Loucy (cell line): ENCODE results near the gene SLC8A2.
A peak's percentile ranks its signal among the peaks of the same experiment; 100 is the strongest.
"Not testable (repeated sequence)": the region's sequence is repeated elsewhere in the genome, so short reads cannot be mapped to it uniquely, and the experiment has no call there.

Experiments
- H2AFZ ChIP-seq: fragments of 200-600 bp; sonication (generic); 2 replicates; pipeline ENCODE4 v1.6.0; 2016; ENCODE audit warnings: antibody characterized with exemption, mild to moderate bottlenecking, low read length, moderate library complexity
- H3F3A ChIP-seq: fragments of 200-600 bp; 2 replicates; pipeline ENCODE4 v1.6.0; 2016; ENCODE audit warnings: antibody characterized with exemption, low read depth, mild to moderate bottlenecking
- H3K27me3 ChIP-seq: fragments of 200-600 bp; sonication (generic); 2 replicates; pipeline ENCODE4 v1.6.1; 2014; ENCODE audit warnings: low read length, mild to moderate bottlenecking; ENCODE audit not compliant: insufficient read depth, poor library complexity, severe bottlenecking
- H3K36me3 ChIP-seq: fragments of 200-600 bp; sonication (generic); 2 replicates; pipeline ENCODE4 v1.6.1; 2016; ENCODE audit warnings: low read length; ENCODE audit not compliant: insufficient read depth
- H3K4me1 ChIP-seq: fragments of 200-600 bp; sonication (generic); 2 replicates; pipeline ENCODE4 v1.5.1; 2014; ENCODE audit warnings: low read length, mild to moderate bottlenecking; ENCODE audit not compliant: insufficient read depth, poor library complexity, severe bottlenecking
- H3K4me2 ChIP-seq: fragments of 200-600 bp; sonication (generic); 2 replicates; pipeline ENCODE4 v1.6.0; 2014; ENCODE audit warnings: antibody characterized with exemption, low read length, low read depth, mild to moderate bottlenecking; ENCODE audit not compliant: poor library complexity, severe bottlenecking
- H3K4me3 ChIP-seq: fragments of 200-600 bp; sonication (generic); 2 replicates; pipeline ENCODE4 v1.5.1; 2014; ENCODE audit warnings: low read length, mild to moderate bottlenecking, mixed read lengths; ENCODE audit not compliant: poor library complexity, severe bottlenecking
- H3K79me2 ChIP-seq: fragments of 200-600 bp; sonication (generic); 2 replicates; pipeline ENCODE4 v1.6.1; 2014; ENCODE audit warnings: low read length; ENCODE audit not compliant: insufficient read depth
- H3K9ac ChIP-seq: fragments of 200-600 bp; sonication (generic); 2 replicates; pipeline ENCODE4 v1.6.0; 2014; ENCODE audit warnings: mild to moderate bottlenecking, low read depth, low read length, moderate library complexity; ENCODE audit not compliant: poor library complexity, severe bottlenecking
- H3K9me2 ChIP-seq: fragments of 200-600 bp; sonication (generic); replicated peaks from 2 replicates; pipeline ENCODE4 v1.6.1; 2016; ENCODE audit warnings: low read depth, low read length, mixed read lengths
- H3K9me3 ChIP-seq: fragments of 200-600 bp; sonication (generic); 2 replicates; pipeline ENCODE4 v1.6.1; 2014; ENCODE audit warnings: mild to moderate bottlenecking, antibody characterized with exemption, low read length, low read depth; ENCODE audit not compliant: insufficient read depth
- H4K20me1 ChIP-seq: fragments of 200-600 bp; sonication (generic); 2 replicates; pipeline ENCODE4 v1.6.0; 2014; ENCODE audit warnings: antibody characterized with exemption, low read length, mild to moderate bottlenecking; ENCODE audit not compliant: insufficient read depth, poor library complexity, severe bottlenecking
- EZH2phosphoT487 ChIP-seq: fragments of 200-600 bp; IDR thresholded peaks from 2 replicates; pipeline ENCODE4 v1.6.1; 2018; ENCODE audit warnings: antibody characterized with exemption, mild to moderate bottlenecking, moderate library complexity, borderline replicate concordance
- TF ChIP-seq, protein P1 (sequence below): fragments of 200-600 bp; sonication (generic); conservative IDR thresholded peaks from 2 replicates; pipeline ENCODE4 v1.5.1; 2014; ENCODE audit warnings: mild to moderate bottlenecking, antibody characterized with exemption, low read length

The SLC8A2 gene

GRCh38 chr19:47487551-47488515 is 16.1 kb upstream of the SLC8A2 start:
- Histone ChIP-seq H4K20me1 (no peaks in the 10 kb centered on the region), H3K4me3 (no peak overlapping the region), H3K4me2 (no peak overlapping the region), H3K4me1 (peaks cover 28% of the 10 kb centered on the region), H3F3A (no peaks in the 10 kb centered on the region), H2AFZ (no peak overlapping the region), H3K27me3 (no peaks in the 10 kb centered on the region), H3K9me3 (no peaks in the 10 kb centered on the region), H3K9me2 (no peaks in the 10 kb centered on the region), H3K79me2 (peaks cover 9% of the 10 kb centered on the region), H3K36me3 (peaks cover 25% of the 10 kb centered on the region; the same call in 1 of the 2 replicates), H3K9ac (no peak overlapping the region)
- TF ChIP-seq EZH2phosphoT487 = no peak
- TF ChIP-seq, protein P1, sequence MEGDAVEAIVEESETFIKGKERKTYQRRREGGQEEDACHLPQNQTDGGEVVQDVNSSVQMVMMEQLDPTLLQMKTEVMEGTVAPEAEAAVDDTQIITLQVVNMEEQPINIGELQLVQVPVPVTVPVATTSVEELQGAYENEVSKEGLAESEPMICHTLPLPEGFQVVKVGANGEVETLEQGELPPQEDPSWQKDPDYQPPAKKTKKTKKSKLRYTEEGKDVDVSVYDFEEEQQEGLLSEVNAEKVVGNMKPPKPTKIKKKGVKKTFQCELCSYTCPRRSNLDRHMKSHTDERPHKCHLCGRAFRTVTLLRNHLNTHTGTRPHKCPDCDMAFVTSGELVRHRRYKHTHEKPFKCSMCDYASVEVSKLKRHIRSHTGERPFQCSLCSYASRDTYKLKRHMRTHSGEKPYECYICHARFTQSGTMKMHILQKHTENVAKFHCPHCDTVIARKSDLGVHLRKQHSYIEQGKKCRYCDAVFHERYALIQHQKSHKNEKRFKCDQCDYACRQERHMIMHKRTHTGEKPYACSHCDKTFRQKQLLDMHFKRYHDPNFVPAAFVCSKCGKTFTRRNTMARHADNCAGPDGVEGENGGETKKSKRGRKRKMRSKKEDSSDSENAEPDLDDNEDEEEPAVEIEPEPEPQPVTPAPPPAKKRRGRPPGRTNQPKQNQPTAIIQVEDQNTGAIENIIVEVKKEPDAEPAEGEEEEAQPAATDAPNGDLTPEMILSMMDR = no peak

DNA sequence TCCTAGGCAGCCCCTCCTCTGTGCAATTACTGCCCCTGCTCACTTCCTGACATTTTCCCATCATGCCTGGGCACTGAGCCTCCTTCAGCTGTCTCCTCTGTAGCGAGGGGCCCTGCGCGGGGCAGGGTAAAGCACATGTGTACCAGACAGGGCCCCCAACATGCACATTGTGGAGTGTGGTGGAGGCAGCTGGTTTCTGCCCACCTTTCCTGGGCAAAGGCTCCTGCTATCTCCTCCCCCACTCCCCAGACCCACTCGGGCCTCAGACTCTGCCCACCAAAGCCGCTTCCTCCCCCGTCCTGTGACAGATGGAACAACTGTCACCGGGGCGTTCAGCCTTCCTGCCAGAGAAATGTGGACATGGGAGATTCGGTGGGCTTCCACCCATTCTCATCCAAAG is 15.2 kb upstream of the SLC8A2 start:
- Histone ChIP-seq H3K4me2 (peak overlapping the region; percentile 6), H3K27me3 (no peaks in the 10 kb centered on the region), H3K4me3 (no peak overlapping the region), H3K36me3 (peaks cover 22% of the 10 kb centered on the region; the same call in 1 of the 2 replicates), H3K9me3 (no peaks in the 10 kb centered on the region), H3K4me1 (peaks cover 28% of the 10 kb centered on the region), H4K20me1 (no peaks in the 10 kb centered on the region), H2AFZ (no peak overlapping the region), H3F3A (no peaks in the 10 kb centered on the region), H3K79me2 (peaks cover 9% of the 10 kb centered on the region), H3K9ac (no peak overlapping the region), H3K9me2 (no peaks in the 10 kb centered on the region)
- TF ChIP-seq, protein P1 = no peak
- no peak for TF ChIP-seq EZH2phosphoT487

- H3K9me3 ChIP-seq, H3F3A ChIP-seq, H3K4me3 ChIP-seq, H3K79me2 ChIP-seq, H2AFZ ChIP-seq, H4K20me1 ChIP-seq, H3K9ac ChIP-seq, H3K27me3 ChIP-seq, H3K9me2 ChIP-seq: not testable (repeated sequence)
- Histone ChIP-seq H3K4me2 (peak overlapping the region; percentile 6), H3K4me1 (peaks cover 28% of the 10 kb centered on the region), H3K36me3 (peaks cover 15% of the 10 kb centered on the region; the same call in 1 of the 2 replicates)
These were observed 14.5 kb upstream of the SLC8A2 start for GRCh38 chr19:47486220-47486619.
